Measurements from ENCODE around the gene GPR25.

The GPR25 gene

DNA sequence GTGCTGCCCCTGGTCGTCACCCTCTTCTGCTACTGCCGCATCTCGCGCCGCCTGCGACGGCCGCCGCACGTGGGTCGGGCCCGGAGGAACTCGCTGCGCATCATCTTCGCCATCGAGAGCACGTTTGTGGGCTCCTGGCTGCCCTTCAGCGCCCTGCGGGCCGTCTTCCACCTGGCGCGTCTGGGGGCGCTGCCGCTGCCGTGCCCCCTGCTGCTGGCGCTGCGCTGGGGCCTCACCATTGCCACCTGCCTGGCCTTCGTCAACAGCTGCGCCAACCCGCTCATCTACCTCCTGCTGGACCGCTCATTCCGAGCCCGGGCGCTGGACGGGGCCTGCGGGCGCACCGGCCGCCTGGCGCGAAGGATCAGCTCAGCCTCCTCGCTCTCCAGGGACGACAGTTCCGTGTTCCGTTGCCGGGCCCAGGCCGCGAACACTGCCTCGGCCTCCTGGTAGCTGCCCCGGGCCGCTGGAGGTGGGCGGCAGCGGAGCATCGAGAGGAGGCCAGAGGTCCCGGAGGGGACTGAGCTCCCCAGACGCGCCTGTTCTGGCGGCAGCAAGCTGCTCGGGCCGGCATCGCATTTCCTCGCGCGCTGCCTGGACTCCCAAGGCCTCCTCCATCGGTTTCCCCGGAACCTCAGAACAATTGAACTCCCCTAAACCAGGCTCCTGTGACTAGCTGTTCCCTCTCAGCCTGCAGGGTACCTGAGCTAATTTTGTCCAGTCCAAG, 1.1 kb downstream of the GPR25 start:
- no peak for DNase-seq

GRCh38 chr1:200874694-200875093, 1.9 kb downstream of the GPR25 start:
- no peak for DNase-seq

GRCh38 chr1:200875416-200875815, 2.6 kb downstream of the GPR25 start:
- DNase-seq = no peak

GRCh38 chr1:200877010-200877409, 4.2 kb downstream of the GPR25 start:
- no peak for DNase-seq

DNA sequence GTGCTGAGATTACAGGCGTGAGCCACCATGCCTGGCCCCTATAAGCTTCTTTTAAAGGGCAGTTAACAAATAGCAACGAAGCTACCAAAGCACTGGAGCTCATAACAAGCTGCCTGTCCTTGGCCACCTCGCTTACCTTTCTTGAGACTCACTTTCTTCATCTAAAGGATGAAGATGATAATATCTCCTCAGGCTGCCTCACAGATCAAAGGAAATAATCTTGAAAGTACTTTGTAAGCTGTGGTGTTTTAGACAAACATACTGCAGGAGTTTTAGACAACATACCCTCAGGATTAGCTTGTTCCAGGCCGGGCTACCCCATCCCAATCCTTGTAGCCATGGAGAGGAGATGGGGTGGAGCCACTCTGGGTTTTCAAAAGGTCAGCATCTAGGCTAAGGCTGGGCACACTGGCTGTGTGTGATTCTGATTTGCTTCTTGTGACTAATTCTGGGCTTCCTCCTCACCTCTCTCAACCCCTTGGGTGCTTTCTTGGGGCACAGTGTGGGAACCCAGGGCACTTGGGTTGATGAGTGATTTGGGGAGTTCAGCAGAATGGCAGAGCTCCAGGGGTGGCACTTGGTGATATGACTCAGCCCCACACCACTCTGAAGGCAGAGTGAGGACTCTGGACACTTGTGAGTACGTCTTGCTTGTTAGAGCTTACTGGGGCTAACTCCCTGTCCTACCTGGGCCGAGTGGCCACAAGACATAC, 5.2 kb downstream of the GPR25 start:
- no peak for DNase-seq

GRCh38 chr1:200880212-200880611, 7.4 kb downstream of the GPR25 start:
- no peak for DNase-seq

DNA sequence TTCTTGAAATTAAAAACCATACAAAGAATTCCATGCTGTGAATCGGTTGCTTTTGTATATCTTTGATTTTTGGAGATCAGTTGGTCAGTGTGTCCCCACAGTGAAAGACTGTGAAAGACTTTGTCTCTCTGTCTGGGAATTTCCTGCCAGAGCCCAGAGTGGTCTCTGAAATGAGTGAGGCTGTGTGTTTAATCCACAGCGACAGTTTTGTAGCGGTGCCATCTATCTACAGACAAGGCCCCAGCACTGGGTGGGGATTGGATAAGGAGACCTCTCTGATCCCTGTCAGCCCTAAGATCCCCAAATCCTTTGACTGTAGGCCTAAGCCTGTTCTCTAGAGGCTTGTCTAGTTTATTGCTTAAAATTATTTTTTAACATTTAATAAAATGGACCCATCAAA, 10.3 kb downstream of the GPR25 start:
- no peak for DNase-seq

DNA sequence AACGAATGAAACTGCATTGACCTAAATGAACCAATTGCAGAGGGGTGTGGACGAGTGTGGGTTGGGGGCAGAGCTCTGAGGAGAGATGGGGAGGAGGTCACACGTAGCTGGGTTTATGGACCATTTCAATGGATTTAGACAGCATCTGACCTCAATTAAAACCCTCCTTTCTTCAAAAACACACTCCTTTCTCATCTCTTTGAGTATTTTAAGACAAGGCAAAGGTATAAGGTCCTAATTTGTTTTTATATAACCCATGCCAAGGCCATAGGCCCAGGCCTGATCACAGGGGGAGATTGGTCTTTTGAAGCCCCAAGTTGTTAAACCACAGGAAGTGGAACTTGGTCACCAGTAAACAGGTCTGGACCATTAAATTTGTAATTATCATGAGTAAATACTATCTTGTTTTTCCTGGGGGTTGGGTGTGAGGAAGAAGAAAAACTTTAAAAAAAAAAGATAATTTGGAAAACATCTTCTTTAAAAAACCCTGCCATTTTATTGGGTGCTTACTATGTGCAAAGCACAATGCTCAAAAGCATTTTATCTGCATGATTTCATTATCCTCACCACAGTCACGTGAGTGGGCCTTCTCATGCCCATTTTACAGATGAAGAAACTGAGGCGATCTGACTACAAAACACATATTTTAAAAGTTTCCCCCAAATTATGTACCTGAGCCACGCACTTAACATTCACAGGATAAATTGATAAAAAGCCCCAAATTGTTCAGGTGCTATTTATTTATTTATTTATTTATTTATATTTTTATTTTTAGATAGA, 13.0 kb downstream of the GPR25 start:
- no peak for DNase-seq

DNA sequence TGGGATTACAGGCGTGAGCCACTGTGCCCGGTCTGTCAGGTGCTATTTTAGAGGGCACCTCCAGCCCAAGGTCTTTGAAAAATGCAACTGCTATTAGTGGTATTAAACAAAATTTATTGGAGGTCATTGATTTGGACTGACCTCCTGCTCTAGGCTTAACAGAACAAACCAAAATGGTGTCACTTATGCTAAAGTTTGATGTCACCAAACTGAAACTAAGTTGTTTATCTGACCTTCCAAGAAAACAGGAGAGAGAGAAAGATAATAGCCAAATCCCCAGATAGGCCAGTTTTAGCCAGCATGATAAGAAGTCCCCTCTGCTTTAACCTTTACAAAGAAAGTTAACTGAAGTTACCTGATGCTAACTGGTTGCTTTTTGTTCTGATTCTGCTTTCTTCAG, 13.8 kb downstream of the GPR25 start:
- no peak for DNase-seq

DNA sequence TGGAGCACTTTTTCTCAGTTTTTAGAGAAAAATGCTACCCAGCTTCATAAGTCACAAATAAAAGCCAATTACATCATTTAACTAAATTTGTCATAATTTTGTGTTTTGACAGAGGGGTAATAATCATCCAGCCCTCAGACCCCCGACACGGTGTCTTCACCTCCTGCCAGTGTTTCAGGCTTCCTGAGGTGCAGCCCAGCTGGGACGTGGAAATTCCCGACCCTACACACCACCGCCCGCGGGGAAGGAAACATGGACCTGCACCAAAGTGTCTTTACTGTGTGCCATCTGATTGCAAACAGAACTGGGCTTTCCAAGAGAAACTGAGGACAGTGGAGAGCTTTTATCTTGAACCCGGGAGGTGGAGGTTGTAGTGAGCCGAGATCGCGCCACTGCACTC, 14.3 kb downstream of the GPR25 start:
- no peak for DNase-seq

GRCh38 chr1:200887772-200888348, 15.1 kb downstream of the GPR25 start:
- DNase-seq = no peak

DNA sequence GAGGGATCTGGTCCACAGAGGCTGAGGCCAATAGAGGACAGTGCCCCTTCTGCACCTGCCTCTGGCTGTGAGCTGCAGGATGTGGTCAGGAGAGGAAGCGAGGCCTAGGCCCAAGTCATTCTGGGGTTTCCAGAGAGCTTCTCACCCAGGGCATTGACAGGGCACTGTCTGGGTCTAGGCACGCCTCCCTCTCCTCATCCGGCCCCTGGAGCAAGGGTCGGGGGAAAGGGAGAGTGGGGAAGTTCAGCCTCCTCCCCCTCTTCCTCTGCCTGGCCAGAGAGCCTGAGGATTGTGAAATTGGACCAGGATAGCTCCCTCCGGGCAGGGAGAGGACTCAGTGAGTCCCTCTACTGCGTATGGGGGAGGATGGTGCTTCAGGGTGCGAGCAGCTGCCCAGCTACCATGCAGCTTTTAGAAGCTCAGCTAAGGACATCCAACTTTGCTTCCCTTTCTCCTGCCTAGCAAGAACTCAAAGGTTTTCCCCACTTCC, 15.6 kb downstream of the GPR25 start:
- peak; percentile 76 for DNase-seq

GRCh38 chr1:200889571-200889970, 16.8 kb downstream of the GPR25 start:
- DNase-seq = no peak

- no peak for DNase-seq
Observed at GRCh38 chr1:200890027-200890426, 17.2 kb downstream of the GPR25 start.

DNA sequence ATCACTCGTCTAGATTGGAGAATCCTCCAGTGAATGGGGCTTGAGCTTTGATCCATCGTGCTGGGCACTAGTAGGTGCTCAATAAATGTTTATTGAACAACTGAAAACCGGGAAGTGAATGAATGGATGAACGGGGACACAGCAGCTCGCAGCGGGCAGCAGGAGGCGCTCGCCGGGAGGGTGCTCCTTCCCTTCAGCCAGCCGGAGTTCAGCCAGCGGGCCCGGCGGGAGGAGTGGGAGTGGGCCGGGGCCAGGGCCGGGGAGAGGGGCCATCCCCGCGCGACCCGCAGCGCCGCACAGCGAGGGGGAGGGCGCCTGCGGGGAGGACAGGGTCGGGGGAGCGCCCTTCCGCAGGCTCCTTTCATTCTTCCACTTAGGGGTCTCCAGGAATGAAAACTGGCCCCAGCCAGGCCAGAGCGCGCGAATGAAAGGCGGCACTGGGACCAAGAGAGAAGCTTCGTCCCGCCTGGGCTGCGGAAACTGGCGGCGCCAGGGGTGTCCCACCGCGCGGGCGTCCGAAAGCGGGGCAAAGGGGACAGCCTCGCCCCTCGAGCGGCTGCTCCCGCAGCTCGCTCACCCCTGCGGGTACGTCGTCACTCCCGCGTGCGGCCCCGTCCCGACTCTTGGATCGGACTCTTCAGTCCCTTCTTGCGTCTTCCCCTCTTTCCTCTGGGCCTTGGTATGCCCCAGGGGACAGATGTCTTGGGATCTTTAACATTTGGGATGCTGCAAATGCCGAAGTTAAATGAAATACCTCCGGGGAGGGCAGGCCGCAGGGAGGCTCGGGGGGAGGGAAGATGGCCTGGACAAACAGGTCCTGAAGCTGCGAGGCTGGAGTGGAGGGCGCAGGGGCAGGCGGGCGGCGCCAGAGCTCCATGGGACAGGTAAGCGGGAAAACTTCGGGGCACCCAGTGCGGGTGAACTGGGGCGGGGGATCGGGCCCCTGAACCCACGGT, 18.3 kb downstream of the GPR25 start:
- DNase-seq = peak; percentile 5

DNA sequence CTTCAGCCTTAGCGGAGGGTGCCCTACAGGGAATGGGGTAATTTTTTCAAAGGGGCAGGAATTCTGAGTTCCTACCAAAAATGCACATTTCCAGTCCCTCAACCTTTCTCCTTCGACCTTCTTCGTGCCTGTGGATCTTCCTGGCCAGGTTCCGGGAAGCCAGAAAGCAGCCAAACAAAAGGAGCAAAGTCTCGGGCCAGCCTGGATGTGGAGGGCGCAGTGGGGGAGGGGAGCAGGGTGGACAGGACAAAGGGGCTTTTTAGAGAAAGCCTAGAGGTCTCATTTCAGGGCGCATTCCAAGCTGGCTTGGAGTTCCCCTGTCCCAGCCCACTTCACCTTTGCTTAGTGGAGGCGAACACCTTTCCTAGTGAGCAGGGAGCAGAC, 19.0 kb downstream of the GPR25 start:
- DNase-seq = no peak

- no peak for DNase-seq
Observed at GRCh38 chr1:200892546-200892945, 19.8 kb downstream of the GPR25 start.

DNA sequence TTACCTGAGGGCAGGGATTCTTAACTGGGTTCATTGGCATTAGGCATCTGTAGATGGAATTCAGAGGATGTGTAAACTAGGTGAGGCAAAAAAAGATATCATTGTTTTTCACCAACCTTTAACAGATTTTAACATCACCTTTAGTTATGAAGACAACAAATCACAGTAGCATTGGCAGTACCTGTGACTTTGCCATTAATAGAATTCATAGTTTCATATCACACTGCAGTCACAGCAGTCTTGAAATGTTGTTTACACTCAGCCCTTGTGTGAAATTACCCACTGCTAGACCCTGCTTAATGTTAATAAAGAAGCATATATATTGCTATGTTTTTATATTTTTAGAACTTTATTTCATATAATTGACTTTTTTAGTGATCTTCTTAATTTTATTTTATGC, 20.2 kb downstream of the GPR25 start:
- DNase-seq = no peak

DNA sequence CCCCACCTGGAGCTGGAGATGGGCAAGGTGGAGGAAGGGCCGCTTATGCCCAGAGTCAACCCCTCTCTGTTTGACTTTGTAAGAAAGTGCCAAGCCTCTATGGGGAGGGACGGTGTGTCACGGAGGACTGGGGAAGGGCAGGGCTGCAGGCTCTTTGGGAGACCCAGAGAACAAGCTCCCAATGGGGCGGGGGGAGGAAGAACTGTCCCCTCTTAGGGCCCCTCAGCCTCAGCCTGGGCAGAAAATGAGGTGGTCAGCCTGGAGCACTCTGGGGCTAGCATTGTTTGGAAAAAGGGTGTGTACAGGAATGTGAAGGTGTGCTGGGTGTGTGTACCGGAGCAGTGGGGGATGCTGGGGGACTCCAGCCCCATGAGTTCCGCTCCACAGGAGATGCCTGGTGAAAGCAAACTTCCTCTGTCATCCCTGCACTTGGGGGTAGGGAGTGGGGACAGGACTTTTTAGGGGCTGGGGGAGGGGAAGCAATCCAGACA, 20.7 kb downstream of the GPR25 start:
- no peak for DNase-seq

DNA sequence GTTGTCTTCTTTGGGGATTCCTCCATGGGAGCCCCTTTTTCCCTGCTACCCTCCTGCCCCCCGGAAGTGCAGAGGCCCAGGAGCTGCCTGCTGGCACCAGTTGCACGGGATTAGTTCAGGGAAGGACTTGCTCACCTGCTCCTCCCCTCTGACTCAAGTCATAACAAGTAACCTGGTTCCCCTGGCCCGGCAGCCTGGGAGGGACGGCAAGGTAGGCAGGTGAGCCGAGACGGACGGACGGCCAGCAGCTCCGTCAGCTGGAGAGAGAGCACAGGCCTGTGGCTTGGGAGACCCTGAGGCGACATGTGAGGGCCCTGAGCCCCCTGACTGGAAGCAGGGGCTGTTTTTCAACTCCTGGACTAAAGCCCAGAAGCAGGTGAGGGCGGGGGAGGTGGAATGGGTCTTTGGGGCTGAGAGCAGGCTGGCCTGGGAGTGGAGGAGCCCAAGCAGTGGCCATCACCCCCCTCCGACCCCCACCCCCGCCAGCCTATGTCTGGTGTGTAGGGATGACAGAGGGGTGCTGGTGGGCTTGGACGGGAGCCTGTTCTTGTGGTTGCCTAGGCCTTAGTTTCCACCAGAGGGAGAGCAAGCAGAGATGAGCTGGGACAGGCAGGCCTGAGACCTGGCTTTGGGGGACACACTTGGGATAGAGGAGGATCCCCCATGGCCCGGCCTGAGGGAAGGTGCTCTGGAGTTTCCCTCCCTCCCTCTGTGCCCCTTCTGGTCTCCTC, 22.1 kb downstream of the GPR25 start, which contains the start of gene INAVA:
INAVA (plus strand) TSS at position 189 of the 731 bp plus-strand sequence. CDS start 3,501 bp downstream, outside the sequence.
- no peak for DNase-seq

DNA sequence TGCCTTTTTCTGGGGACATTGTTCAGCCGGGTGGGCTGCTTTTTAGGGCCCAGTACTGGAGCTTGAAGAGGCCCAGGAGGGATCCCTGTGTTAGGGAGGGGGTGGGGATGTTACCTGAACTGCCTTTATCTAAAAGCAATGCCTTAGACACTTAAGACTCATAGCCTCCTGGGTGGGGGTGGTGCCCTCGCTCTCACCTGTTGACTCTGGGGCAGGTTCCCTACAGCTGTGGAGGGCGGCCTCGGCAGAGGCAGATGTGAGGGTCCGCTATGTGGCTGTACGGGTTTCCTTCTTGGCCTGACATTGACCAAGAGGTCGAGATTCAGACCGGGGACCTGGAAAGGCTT, 22.6 kb downstream of the GPR25 start:
- no peak for DNase-seq

Measured in CD4-positive, alpha-beta T cell treated with Interferon gamma for 1 hour (primary cell).